H9 (cell line): ENCODE results near the gene FMNL1. TPM values are rescaled to one million over a fixed set of nuclear protein-coding genes. Genes with fewer than 3 reads are reported as not detected.

ENCODE experiments used
- DNase-seq: peaks from one replicate; pipeline ENCODE4 v3.0.0-alpha.2; 2017
- H2AFZ ChIP-seq: one replicate; pipeline ENCODE4 v1.6.1; 2013; ENCODE audit warnings: mild to moderate bottlenecking, low read length, control low read depth, moderate library complexity
- H2AK5ac ChIP-seq: 2 replicates; pipeline ENCODE4 v1.6.1; 2013; ENCODE audit warnings: low read length, control low read depth, mixed read lengths; ENCODE audit not compliant: insufficient read length
- H2BK120ac ChIP-seq: one replicate; pipeline ENCODE4 v1.6.1; 2013; ENCODE audit warnings: low read depth, mild to moderate bottlenecking, low read length, control low read depth, inconsistent platforms; ENCODE audit not compliant: poor library complexity, severe bottlenecking
- H2BK12ac ChIP-seq: 2 replicates; pipeline ENCODE4 v1.6.1; 2013; ENCODE audit warnings: low read length, control low read depth, mixed read lengths, low read depth; ENCODE audit not compliant: insufficient read length
- H2BK15ac ChIP-seq: 2 replicates; pipeline ENCODE4 v1.6.1; 2013; ENCODE audit warnings: low read depth, low read length, control low read depth
- H2BK20ac ChIP-seq: one replicate; pipeline ENCODE4 v1.6.1; 2013; ENCODE audit warnings: low read depth, mild to moderate bottlenecking, low read length, control low read depth, inconsistent platforms; ENCODE audit not compliant: poor library complexity, severe bottlenecking
- H2BK5ac ChIP-seq: 2 replicates; pipeline ENCODE4 v1.6.1; 2013; ENCODE audit warnings: low read length, control low read depth, mixed read lengths; ENCODE audit not compliant: insufficient read length
- H3K14ac ChIP-seq: 2 replicates; pipeline ENCODE4 v1.6.1; 2013; ENCODE audit warnings: low read length, control low read depth; ENCODE audit not compliant: insufficient read depth
- H3K18ac ChIP-seq: 2 replicates; pipeline ENCODE4 v1.6.1; 2013; ENCODE audit warnings: low read depth, mild to moderate bottlenecking, mixed read lengths, low read length, control low read depth; ENCODE audit not compliant: insufficient read length
- H3K23ac ChIP-seq: 2 replicates; pipeline ENCODE4 v1.6.1; 2013; ENCODE audit warnings: low read length, control low read depth, mixed read lengths, low read depth; ENCODE audit not compliant: insufficient read length
- H3K23me2 ChIP-seq: 2 replicates; pipeline ENCODE4 v1.6.1; 2013; ENCODE audit warnings: low read depth, mild to moderate bottlenecking, mixed read lengths, low read length, control low read depth; ENCODE audit not compliant: insufficient read length, poor library complexity, severe bottlenecking
- H3K27ac ChIP-seq: 2 replicates; pipeline ENCODE4 v1.5.1; 2013; ENCODE audit warnings: low read length, control low read depth, mixed read lengths, low read depth; ENCODE audit not compliant: insufficient read length
- H3K27me3 ChIP-seq: 2 replicates; pipeline ENCODE4 v1.6.1; 2013; ENCODE audit warnings: low read length, control low read depth, inconsistent platforms; ENCODE audit not compliant: insufficient read depth
- H3K4ac ChIP-seq: 2 replicates; pipeline ENCODE4 v1.6.1; 2013; ENCODE audit warnings: low read depth, mild to moderate bottlenecking, control low read depth, inconsistent platforms, low read length, moderate library complexity
- H3K4me1 ChIP-seq: 2 replicates; pipeline ENCODE4 v1.6.1; 2013; ENCODE audit warnings: low read length, control low read depth, inconsistent platforms; ENCODE audit not compliant: insufficient read depth
- H3K4me2 ChIP-seq: 2 replicates; pipeline ENCODE4 v1.6.1; 2013; ENCODE audit warnings: low read length, control low read depth, mixed read lengths; ENCODE audit not compliant: insufficient read length, insufficient read depth
- H3K56ac ChIP-seq: 2 replicates; pipeline ENCODE4 v1.6.1; 2013; ENCODE audit warnings: low read depth, mild to moderate bottlenecking, mixed read lengths, low read length, control low read depth; ENCODE audit not compliant: insufficient read length
- H3K79me1 ChIP-seq: 2 replicates; pipeline ENCODE4 v1.6.1; 2013; ENCODE audit warnings: low read depth, mild to moderate bottlenecking, moderate library complexity, low read length, control low read depth, inconsistent platforms; ENCODE audit not compliant: insufficient read depth, poor library complexity, severe bottlenecking
- H3K79me2 ChIP-seq: 2 replicates; pipeline ENCODE4 v1.6.1; 2013; ENCODE audit warnings: low read length, control low read depth, inconsistent platforms; ENCODE audit not compliant: insufficient read depth
- H3K9ac ChIP-seq: 2 replicates; pipeline ENCODE4 v1.6.1; 2013; ENCODE audit warnings: low read length, control low read depth, mixed read lengths; ENCODE audit not compliant: insufficient read length; ENCODE audit errors: extremely low read depth
- H3K9me3 ChIP-seq: one replicate; pipeline ENCODE4 v1.6.1; 2013; ENCODE audit warnings: low read depth, low read length, inconsistent platforms; ENCODE audit not compliant: control insufficient read depth
- H3T11ph ChIP-seq: one replicate; pipeline ENCODE4 v1.6.1; 2013; ENCODE audit warnings: mild to moderate bottlenecking, low read length, control low read depth, inconsistent platforms
- H4K20me1 ChIP-seq: one replicate; pipeline ENCODE4 v1.6.1; 2013; ENCODE audit not compliant: control insufficient read depth, insufficient read length, insufficient read depth
- H4K5ac ChIP-seq: 2 replicates; pipeline ENCODE4 v1.6.1; 2013; ENCODE audit warnings: low read depth, mild to moderate bottlenecking, mixed read lengths, low read length, control low read depth; ENCODE audit not compliant: insufficient read length
- H4K8ac ChIP-seq: replicated peaks from 2 replicates; pipeline ENCODE4 v1.6.1; 2013; ENCODE audit warnings: low read length, control low read depth, mixed read lengths, low read depth; ENCODE audit not compliant: insufficient read length
- H4K91ac ChIP-seq: 2 replicates; pipeline ENCODE4 v1.6.1; 2013; ENCODE audit warnings: low read depth, mild to moderate bottlenecking, moderate library complexity, mixed read lengths, low read length, control low read depth; ENCODE audit not compliant: insufficient read length
- H3K27ac Mint-ChIP-seq, 3 experiments: 2 replicates in 2 of 3; 3 replicates in 1 of 3; pipeline ENCODE4 v1.8.0; 2020 to 2021; ENCODE audit warnings: mixed read lengths in 3 of 3, mild to moderate bottlenecking in 1 of 3, moderate library complexity in 1 of 3
- H3K27me3 Mint-ChIP-seq: 2 replicates; pipeline ENCODE4 v1.8.0; 2021; ENCODE audit warnings: low read depth, mild to moderate bottlenecking, moderate library complexity, mixed read lengths
- H3K36me3 Mint-ChIP-seq, 3 experiments: 2 replicates in 2 of 3; 3 replicates in 1 of 3; pipeline ENCODE4 v1.8.0; 2020 to 2021; ENCODE audit warnings: low read depth in 3 of 3, mixed read lengths in 3 of 3; ENCODE audit not compliant: insufficient read depth in 1 of 3
- H3K4me1 Mint-ChIP-seq, 2 experiments: 2 replicates each; pipeline ENCODE4 v1.8.0; 2020; ENCODE audit warnings: mixed read lengths in 2 of 2
- H3K4me3 Mint-ChIP-seq, 2 experiments: 2 replicates in 1 of 2; 3 replicates in 1 of 2; pipeline ENCODE4 v1.8.0; 2020 to 2021; ENCODE audit warnings: mild to moderate bottlenecking in 2 of 2, mixed read lengths in 2 of 2, moderate library complexity in 1 of 2
- H3K9me3 Mint-ChIP-seq, 2 experiments: 2 replicates in 1 of 2; 3 replicates in 1 of 2; pipeline ENCODE4 v1.8.0; 2020; ENCODE audit warnings: mild to moderate bottlenecking in 2 of 2, mixed read lengths in 2 of 2, moderate library complexity in 1 of 2
- CTCF ChIP-seq: fragments of 200-600 bp; sonication (generic); conservative IDR thresholded peaks from 3 replicates; pipeline ENCODE4 v1.8.0; 2021; ENCODE audit warnings: antibody characterized with exemption, mild to moderate bottlenecking
- WGBS: extraction: QIAGEN DNeasy Blood & Tissue Kit; methylation state at CpG from one replicate; pipeline ENCODE4 v1.1.7; 2013; ENCODE audit warnings: missing lambda C conversion rate, low lambda C conversion rate, mixed read lengths; ENCODE audit not compliant: insufficient read length; ENCODE audit errors: extremely low coverage; 5-methylcytosine and 5-hydroxymethylcytosine counted together
- long read RNA-seq: library from polyadenylated mRNA; unstranded; transcript quantifications from one replicate; pipeline ENCODE4 v2.0.0, GENCODE V29; 2020
- total RNA-seq: library from RNA; stranded (reverse); gene quantifications from 2 replicates; pipeline ENCODE4 v1.2.1, GENCODE V29; 2021

FMNL1 gene
- 6.3 and 6.9 TPM in 2 replicates for total RNA-seq
- long read RNA-seq, partial matches to known transcripts, result 9 of 15 reads
- long read RNA-seq, other reads (novel, unspliced or antisense), result 6 of 15 reads

- H3K23ac ChIP-seq, result no peak within 1 kb of the TSS
- H3K79me2 ChIP-seq, result no peaks in the 10 kb centered on the region
- no peak within 1 kb of the TSS for H2BK5ac ChIP-seq
- H3K4ac ChIP-seq, result no peak within 1 kb of the TSS
- H4K20me1 ChIP-seq, result no peaks in the 10 kb centered on the region
- H3K23me2 ChIP-seq, result peaks cover 10% of the 10 kb centered on the region
- peak within 1 kb of the TSS; percentile 67 for H3K4me2 ChIP-seq
- no peak within 1 kb of the TSS for H3K9ac ChIP-seq
- no peaks in the 10 kb centered on the region for H3K4me1 ChIP-seq
- H2BK20ac ChIP-seq, result peak within 1 kb of the TSS; percentile 50
- H2BK120ac ChIP-seq, result no peak within 1 kb of the TSS
- no peak within 1 kb of the TSS; the same call in 1 of the 2 replicates for H3K14ac ChIP-seq
- H3K36me3 Mint-ChIP-seq, result no peaks in the 10 kb centered on the region
- no peak for TF ChIP-seq CTCF
- no peak for DNase-seq
- H3K18ac ChIP-seq, result no peak within 1 kb of the TSS
- H3K27me3 Mint-ChIP-seq, result peaks cover 77% of the 10 kb centered on the region
- H3K4me1 Mint-ChIP-seq, result peaks cover 18 to 32% of the 10 kb centered on the region in 2 experiments
- no peak within 1 kb of the TSS for H2AK5ac ChIP-seq
- H3K9me3 ChIP-seq, result no peaks in the 10 kb centered on the region
- no peak within 1 kb of the TSS for H4K8ac ChIP-seq
- no peak within 1 kb of the TSS for H3K27ac ChIP-seq
- peaks cover 13% of the 10 kb centered on the region for H3K27me3 ChIP-seq
- no peak within 1 kb of the TSS for H2AFZ ChIP-seq
- H3T11ph ChIP-seq, result no peak within 1 kb of the TSS
- 0 out of 7 replicates have a peak within 1 kb of the TSS, but pooled peaks of 1 of the 3 experiments have one; percentile 15 for H3K27ac Mint-ChIP-seq
- no peak within 1 kb of the TSS for H2BK12ac ChIP-seq
- no peaks in the 10 kb centered on the region; a peak in 1 of 5 replicates for H3K9me3 Mint-ChIP-seq
- no peak within 1 kb of the TSS for H4K91ac ChIP-seq
- H4K5ac ChIP-seq, result no peak within 1 kb of the TSS
- no peak within 1 kb of the TSS for H3K56ac ChIP-seq
- WGBS, result no CpG with 5 or more reads among the region's 98 CpGs
- no peaks in the 10 kb centered on the region for H3K79me1 ChIP-seq
- no peak within 1 kb of the TSS for H2BK15ac ChIP-seq
- H3K4me3 Mint-ChIP-seq, result peak within 1 kb of the TSS; percentile 66 to 84
Measured at GRCh38 chr17:45221081-45222013, at the start of gene FMNL1. FMNL1 (plus strand) TSS chr17:45221885; CDS start chr17:45222125, 240 bp downstream.
